DMS114 treated with DMSO at 0.1 percent for 48 hours (cell line): ENCODE results near the gene SH3PXD2A.
"Not testable (repeated sequence)": the region's sequence is repeated elsewhere in the genome, so short reads cannot be mapped to it uniquely, and the experiment has no call there.

ENCODE experiments used
- DNase-seq: peaks from one replicate; lab custom pipeline; 2025; ENCODE audit not compliant: unreplicated experiment; lab: John Stamatoyannopoulos, UW

SH3PXD2A gene

GRCh38 chr10:103653581-103654037 lies 201.8 kb downstream of the SH3PXD2A start:
- no peak for DNase-seq

DNA sequence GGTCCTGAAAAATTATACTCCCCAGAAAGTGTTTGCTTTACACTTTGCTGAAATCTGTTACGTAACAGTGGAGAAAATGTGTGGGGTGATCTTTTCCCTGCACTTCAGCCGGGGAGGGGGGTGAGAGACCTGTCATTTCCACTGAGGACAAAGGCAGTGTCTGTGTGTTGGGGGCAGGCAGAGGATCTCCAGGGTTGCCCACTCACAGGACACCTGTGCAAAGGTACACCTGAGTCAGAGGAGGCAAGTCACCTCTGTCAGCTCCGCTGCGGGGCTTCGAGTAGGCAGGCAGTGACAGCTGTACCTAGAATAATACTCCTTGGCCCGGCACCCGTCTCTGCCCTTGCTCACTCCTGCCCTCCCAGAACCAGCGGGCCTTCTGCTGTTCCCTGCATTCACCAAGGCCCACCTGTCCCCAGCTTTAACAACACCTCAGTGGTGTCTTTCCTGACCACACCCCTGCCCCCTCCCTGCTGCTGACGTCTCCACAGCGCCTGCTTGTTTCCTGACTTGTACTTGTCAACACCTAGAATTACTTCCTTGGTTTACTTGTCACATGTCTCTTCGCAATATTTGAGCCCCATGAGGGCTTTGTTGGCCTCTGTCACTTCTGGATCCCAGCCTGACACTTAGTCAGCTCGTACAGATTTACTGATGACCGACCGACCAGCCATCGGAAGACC lies 202.6 kb downstream of the SH3PXD2A start:
- DNase-seq, result no peak

DNA sequence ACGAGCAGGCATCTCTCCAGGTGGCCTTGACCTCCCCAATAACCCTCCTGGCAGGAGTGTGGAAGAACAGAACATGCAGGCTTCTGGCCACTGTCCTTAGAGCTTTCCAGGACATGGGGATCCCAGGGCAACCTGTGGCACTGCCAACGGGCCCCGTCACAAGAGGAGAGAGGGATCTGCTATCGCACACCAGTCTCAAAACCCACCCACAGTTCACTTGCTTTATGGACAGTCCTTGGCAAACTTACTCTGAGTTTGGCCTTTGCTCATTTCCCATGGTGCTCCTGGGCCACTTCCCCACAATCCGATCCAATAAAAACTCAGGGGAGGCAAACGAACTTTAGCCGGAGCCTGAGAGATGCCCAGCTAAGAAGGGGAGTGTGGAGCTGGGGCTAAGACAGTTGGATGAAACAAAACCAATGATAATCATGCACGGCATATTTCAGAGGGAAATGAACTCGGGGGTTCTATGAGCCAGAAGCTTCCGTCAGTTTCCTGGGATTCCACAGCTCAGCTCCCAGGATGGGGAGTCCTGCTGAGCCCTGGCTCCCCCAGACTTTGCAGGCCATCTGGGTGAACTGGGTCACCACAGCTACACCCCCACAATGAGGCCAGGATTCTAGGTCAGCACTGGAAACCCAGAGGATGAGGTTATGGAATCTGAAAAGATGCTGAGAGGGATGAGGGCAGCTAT lies 203.4 kb downstream of the SH3PXD2A start:
- DNase-seq, result no peak

DNA sequence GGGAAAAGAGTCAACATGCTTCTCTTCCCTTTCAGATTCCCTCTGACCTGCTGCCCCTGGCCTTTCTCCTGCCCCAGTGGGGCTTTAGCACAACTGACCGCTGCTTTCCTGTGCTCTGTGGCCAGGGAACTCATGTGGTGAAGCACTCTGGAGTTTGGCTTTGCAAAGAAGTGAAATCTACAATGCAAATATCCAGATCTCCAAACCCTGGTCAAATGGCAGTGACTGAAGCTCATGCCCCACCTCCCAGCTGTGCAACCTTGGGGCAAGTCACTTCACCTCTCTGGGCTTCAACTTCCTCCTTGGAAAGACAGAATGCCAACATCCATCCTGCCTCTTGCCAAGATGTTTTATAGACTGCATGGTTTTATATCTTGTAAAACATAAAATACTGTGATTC lies 204.0 kb downstream of the SH3PXD2A start:
- DNase-seq, result no peak

DNA sequence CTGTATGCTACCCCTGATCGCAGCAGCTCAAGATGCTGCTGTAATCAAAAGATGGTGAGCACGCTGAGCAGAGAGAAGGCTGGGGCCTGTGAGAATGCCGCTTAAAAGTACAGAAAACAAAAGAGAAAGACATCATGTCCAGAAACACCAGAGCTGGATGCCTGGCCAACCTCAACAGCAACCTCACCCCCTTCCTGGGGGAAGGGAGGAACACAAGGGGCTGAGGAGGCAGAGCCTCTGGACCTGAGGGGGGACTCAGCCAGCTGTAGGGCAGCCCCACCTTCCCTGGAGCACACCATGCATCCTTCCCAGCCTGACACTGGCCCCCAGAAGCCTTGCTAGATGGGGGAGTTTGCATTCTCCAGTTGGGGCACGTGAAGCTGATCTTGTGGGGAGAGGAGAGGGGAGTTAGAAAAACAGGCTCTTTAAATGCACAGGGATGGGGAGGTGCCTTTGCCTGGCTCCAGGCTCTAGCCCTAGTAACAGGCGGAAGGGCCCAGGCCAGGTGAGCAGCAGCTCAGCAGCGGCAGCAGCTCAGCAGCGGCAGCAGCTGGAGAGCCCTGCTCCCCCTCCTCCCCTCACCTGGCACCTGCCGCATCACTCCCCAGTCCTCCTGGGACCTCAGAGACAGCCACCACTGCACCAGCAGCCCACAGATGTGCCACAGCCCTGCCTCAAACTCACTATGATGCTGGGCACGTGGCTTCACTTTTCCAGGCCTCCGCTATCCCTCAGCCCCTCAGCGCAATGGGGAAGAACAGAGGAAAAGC lies 205.5 kb downstream of the SH3PXD2A start:
- no peak for DNase-seq

DNA sequence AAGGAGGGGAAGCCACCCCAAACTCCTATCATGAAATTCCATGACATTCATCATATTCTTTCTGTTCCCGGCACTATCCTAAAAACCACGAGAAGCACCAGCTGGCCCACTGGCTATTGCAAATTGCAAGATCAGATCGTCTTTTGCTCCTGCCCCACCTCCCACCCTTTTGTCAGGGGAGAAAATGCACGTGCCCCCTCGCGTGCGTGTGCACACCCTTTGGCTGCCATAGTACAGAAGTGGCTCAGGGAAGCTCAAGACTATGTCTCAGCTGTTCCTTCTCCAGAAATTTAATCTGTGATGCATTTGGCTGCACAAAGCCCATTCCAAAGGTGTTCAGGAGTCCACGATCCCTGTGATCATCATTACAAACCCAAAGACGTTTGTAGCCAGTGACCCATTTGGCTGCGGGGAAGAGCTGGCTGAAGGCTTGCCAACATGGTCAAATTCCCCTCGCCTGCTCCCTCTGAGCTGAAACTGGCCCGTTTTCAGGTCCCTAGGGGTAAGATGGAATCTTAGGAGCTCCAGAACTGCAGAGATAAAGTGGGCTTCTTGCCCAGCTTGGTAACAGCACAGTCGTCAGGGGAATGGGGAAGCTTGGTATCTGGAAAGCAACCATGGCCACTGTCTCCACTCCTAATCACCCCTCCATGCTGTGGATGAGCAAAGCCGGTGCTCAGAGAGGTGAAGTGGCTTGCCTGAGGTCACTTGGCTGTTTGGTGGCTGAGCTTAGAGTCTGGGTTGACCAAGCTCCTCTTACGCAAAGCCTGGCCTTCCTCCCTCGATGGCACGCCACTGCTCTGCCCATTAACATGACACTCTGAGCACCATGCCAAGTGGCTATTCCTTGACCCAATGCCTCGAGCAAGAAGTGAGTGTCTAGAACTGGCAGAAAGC lies 206.5 kb downstream of the SH3PXD2A start:
- DNase-seq, result no peak

DNA sequence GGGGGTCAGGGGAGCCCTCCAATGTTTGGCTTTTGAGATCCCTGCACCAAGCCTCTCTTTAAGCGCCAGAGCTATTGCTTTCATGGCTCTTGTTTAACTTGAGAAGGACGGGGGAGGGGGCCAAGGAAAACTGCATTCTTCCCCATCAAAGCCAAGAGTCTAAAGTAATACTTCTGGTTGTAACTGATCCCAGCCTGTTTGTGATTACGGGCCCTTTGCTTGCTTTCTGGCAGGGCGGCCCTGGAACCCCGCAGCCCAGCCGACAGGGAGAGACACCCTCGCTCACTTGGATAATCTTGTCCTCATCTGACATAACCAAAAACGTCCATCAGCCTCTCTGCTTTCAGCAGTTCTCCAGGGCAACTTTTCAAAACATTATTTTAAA lies 207.1 kb downstream of the SH3PXD2A start:
- DNase-seq, result no peak

DNA sequence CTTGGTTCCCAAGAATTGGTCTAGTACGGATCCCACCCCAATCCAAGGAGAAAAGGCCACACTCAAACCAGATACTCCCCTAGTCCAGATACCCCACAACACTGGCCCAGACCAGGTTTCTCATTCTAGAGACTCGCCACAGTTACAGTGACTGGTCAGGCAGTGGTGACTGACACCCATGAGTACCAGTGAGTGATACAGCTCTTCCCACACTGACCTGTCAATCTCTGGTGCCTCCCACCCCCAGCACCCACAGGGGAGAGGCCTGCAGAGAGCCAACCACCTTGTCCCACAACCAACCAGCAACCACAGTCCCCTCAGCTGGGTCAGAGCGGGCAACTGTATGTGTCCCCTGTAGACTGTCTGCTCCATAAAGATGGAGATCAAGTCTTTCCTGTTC lies 209.1 kb downstream of the SH3PXD2A start:
- DNase-seq, result no peak

- no peak for DNase-seq
Observed at GRCh38 chr10:103645141-103646054, 210.0 kb downstream of the SH3PXD2A start.

DNA sequence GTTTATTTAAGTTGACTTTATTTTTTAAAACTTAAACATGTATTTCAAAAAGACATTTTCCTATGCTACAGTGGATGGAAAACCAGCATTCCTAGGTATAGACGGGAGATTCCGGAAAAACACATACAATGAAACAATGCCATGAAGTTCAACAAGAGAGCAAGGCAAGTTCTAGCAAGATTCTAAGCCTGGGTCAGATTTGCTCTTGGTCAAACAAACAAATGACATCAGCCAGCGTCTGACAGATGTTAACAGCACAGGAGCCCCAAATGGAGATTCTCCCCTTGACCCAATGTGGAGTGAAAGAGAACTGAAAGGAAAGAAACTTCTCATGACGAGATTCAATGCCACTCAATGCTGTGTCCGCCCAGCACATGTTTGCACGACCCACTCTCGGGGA lies 212.0 kb downstream of the SH3PXD2A start:
- no peak for DNase-seq

DNA sequence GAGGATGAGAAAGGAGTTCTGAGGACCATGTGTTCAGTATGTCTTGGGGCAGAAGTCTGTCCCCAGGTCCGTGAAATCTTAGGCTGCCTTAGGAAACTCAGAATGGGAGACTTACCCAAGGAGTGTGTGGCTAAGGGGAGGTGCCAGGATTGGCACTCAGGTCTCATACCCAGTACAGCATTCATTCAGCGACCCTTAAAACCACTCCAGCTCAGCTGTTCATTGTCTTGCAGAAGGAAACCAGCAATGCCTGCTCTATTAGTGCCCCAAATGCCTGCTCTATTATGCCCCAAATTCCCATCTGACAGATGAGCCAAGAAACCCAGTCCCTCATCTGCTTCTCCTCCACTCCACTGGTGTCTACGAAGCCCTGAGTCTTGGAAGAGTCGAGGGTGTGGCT lies 214.1 kb downstream of the SH3PXD2A start:
- DNase-seq, result no peak

- no peak for DNase-seq
Observed at GRCh38 chr10:103640436-103641181, 214.8 kb downstream of the SH3PXD2A start.

DNA sequence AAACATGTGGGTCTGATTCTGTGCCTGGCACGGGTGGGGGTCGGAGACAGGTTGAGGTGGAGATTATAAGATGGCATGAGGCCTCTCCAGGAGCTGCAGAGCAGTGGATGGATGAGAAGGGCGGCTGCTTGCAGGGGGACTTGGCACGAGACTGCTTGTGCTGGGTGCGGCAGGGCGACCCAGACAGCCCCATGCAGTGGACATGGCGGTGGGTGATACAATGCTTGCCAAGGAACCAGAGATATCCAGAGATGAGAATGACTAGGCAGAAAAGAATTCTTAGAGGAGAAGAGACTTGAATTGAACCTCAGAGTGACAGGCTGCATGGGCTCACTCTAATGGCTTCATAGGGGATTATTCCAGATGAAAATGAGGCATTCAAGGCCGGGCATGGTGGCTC lies 216.4 kb downstream of the SH3PXD2A start:
- DNase-seq, result no peak

- no peak for DNase-seq
Observed at GRCh38 chr10:103637927-103638557, 217.3 kb downstream of the SH3PXD2A start.

DNA sequence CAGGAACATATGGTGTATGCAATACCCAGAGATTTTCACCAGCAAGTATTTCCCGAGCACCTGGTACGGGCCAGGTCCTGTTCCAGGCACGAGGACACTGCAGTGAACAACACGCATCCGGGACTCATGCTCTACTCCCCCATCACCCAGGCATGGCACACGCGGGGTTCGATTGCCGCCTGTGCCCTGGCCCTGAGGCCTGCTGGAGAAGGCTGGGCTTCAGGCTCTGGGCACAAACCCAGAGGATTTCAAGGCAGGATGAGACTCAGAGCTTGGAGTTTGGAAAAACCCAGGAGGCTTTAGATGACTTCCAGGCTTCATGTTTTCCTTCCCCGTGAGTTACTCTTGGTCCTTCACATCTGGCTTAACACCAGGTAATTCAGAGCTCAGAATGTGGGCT lies 218.4 kb downstream of the SH3PXD2A start:
- DNase-seq, result no peak

- DNase-seq, result no peak
Observed at GRCh38 chr10:103636492-103636891, 218.9 kb downstream of the SH3PXD2A start.

DNA sequence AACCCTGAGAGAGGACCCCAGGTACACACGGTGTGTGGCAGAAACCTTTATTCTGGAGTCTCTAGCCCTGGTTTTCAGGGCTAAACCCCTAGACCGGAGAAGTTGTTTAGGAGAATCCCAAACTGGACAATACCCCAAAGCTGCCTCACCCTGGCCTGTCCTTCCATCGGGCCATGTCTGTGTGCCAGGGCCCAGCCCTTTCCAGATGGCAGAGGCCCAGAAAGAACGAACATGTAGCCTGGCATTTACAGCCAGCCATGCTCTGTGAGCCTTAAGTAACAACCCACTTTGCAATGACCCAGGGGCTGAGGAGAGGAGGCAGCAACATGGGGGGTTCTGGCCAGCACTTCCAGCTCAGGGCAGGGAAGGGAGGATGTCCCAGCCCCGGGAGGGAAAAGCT lies 219.8 kb downstream of the SH3PXD2A start:
- DNase-seq, result no peak

- no peak for DNase-seq
Observed at GRCh38 chr10:103633846-103634245, 221.5 kb downstream of the SH3PXD2A start.

GRCh38 chr10:103632871-103633270 lies 222.5 kb downstream of the SH3PXD2A start:
- not testable (repeated sequence) for DNase-seq
